A673 (cell line): ENCODE data around the gene PRKAR2B. TPM values are rescaled to one million over a fixed set of nuclear protein-coding genes. Genes with fewer than 3 reads are reported as not detected.

ENCODE experiments used
- BruUV-seq: library from RNA; stranded (reverse); fragments of 400-500 nt; replicated peaks from 2 replicates; lab custom pipeline; 2021; lab: Mats Ljungman, UMichigan
- CTCF ChIA-PET: fragments of 300-600 bp; sonication (Branson Sonifier 250); formaldehyde crosslinking; loops from one replicate; lab custom pipeline; 2022; ENCODE audit warnings: antibody characterized with exemption; lab: Charles Lee
- POLR2A ChIA-PET: fragments of 300-600 bp; sonication (Branson Sonifier 250); formaldehyde crosslinking; loops from one replicate; lab custom pipeline; 2022; ENCODE audit warnings: antibody characterized with exemption; ENCODE audit not compliant: low non-redundant PET; lab: Charles Lee
- DNase-seq: peaks from one replicate; pipeline ENCODE4 v3.0.0-alpha.2; 2015; ENCODE audit warnings: low spot score
- H3K27ac ChIP-seq: fragments of 200-600 bp; sonication (generic); 2 replicates; pipeline ENCODE4 v1.5.1; 2016; ENCODE audit warnings: mixed run types, low read depth, mild to moderate bottlenecking, mixed read lengths, antibody characterized with exemption, low read length; ENCODE audit not compliant: poor library complexity, severe bottlenecking
- H3K27me3 ChIP-seq: fragments of 200-600 bp; sonication (generic); replicated peaks from 2 replicates; pipeline ENCODE4 v1.6.1; 2017; ENCODE audit warnings: mixed run types, low read depth, mild to moderate bottlenecking, mixed read lengths, antibody characterized with exemption, low read length; ENCODE audit not compliant: insufficient read depth, poor library complexity
- H3K36me3 ChIP-seq: fragments of 200-600 bp; sonication (generic); 2 replicates; pipeline ENCODE4 v1.6.1; 2016; ENCODE audit warnings: mixed run types, mild to moderate bottlenecking, mixed read lengths, antibody characterized with exemption, low read length; ENCODE audit not compliant: insufficient read depth, poor library complexity, severe bottlenecking
- H3K4me1 ChIP-seq: fragments of 200-600 bp; sonication (generic); 2 replicates; pipeline ENCODE4 v1.6.1; 2017; ENCODE audit warnings: mixed run types, mild to moderate bottlenecking, mixed read lengths, antibody characterized with exemption, low read length; ENCODE audit not compliant: insufficient read depth, poor library complexity, severe bottlenecking
- H3K4me3 ChIP-seq: fragments of 200-600 bp; sonication (generic); 2 replicates; pipeline ENCODE4 v1.5.1; 2016; ENCODE audit warnings: low read depth, mixed run types, mild to moderate bottlenecking, mixed read lengths, low read length; ENCODE audit not compliant: poor library complexity, severe bottlenecking
- H3K9me3 ChIP-seq: fragments of 200-600 bp; sonication (generic); 2 replicates; pipeline ENCODE4 v1.6.1; 2016; ENCODE audit warnings: mixed run types, low read depth, mild to moderate bottlenecking, mixed read lengths, antibody characterized with exemption, low read length; ENCODE audit not compliant: poor library complexity, severe bottlenecking
- EZH2 ChIP-seq: fragments of 200-600 bp; sonication (generic); IDR thresholded peaks from 2 replicates; pipeline ENCODE4 v1.6.1; 2017; ENCODE audit warnings: borderline replicate concordance, low read depth, mild to moderate bottlenecking, mixed read lengths, antibody characterized with exemption, low read length; ENCODE audit not compliant: poor library complexity, severe bottlenecking
- intact Hi-C: fragments of 100-400 bp; cut with micrococcal nuclease; formaldehyde crosslinking; loops from one replicate; pipeline ENCODE4 v1.10.0; 2022; ENCODE audit not compliant: unreplicated experiment
- total RNA-seq: library from RNA; stranded (reverse); gene quantifications from 2 replicates; pipeline ENCODE4 v1.2.3, GENCODE V29; 2021
- TF ChIP-seq, protein P1 (sequence below): fragments of 300-800, 200-600 bp; sonication (generic); conservative IDR thresholded peaks from 2 replicates; pipeline ENCODE4 v1.5.1; 2017; ENCODE audit warnings: low read depth, mild to moderate bottlenecking, antibody characterized with exemption, low read length, moderate library complexity, mixed read lengths

The PRKAR2B gene
- total RNA-seq, 1 experiment from 2014 or later = 4.8 TPM

DNA sequence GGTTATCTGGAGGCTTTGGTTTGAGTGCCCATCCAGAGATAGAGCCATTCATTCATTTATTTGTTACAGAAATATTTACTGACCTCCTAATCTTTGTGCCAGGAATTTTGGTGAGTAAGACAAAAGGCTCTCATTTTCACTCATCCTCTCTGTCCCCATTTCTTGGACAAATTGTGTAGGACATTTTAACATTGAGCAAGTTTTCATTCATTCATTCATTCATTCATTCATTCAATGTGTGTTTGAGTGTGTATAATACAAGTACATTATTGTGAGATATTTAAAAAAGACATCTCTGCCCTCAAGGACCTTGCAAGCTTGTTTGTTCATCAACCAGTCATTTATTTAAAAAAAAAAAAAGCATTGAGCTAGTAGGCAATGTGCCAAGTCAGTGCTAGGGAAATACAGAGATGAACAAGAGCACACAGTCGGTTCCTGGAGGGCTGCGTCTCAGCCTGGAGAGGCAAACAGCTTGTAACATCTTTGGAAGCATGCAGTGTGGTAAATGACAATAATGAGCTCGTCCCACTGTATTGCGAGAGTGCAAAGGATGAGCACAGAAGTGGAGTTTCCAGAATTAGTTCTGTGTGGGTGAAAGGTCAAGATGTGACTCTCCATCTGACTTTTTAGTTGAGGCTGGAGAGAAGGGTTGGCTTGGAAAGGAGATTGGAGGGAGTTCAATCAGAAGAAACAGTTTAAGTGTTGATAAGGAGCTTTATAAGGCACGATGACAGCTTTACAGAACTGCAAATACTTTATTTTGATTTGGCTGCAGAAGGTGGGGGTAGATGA, 73.8 kb downstream of the PRKAR2B start:
- no peaks in the 10 kb centered on the region for H3K9me3 ChIP-seq
- no peak for TF ChIP-seq EZH2
- TF ChIP-seq, protein P1, sequence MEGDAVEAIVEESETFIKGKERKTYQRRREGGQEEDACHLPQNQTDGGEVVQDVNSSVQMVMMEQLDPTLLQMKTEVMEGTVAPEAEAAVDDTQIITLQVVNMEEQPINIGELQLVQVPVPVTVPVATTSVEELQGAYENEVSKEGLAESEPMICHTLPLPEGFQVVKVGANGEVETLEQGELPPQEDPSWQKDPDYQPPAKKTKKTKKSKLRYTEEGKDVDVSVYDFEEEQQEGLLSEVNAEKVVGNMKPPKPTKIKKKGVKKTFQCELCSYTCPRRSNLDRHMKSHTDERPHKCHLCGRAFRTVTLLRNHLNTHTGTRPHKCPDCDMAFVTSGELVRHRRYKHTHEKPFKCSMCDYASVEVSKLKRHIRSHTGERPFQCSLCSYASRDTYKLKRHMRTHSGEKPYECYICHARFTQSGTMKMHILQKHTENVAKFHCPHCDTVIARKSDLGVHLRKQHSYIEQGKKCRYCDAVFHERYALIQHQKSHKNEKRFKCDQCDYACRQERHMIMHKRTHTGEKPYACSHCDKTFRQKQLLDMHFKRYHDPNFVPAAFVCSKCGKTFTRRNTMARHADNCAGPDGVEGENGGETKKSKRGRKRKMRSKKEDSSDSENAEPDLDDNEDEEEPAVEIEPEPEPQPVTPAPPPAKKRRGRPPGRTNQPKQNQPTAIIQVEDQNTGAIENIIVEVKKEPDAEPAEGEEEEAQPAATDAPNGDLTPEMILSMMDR = no peak
- H3K27me3 ChIP-seq = no peaks in the 10 kb centered on the region
- no peaks in the 10 kb centered on the region for H3K36me3 ChIP-seq
- no peaks in the 10 kb centered on the region for H3K4me1 ChIP-seq
- ChIA-PET CTCF (no interaction called here), POLR2A (interaction anchor here (0.6 kb wide), 1 partner anchor 256 kb away, joined by 5 read pairs; no protein-coding TSS in a partner anchor)
- intact Hi-C loops = no loop called here
- H3K27ac ChIP-seq = no peak overlapping the region
- BruUV-seq = no TSS peak
- H3K4me3 ChIP-seq = no peak overlapping the region
- no peak for DNase-seq

DNA sequence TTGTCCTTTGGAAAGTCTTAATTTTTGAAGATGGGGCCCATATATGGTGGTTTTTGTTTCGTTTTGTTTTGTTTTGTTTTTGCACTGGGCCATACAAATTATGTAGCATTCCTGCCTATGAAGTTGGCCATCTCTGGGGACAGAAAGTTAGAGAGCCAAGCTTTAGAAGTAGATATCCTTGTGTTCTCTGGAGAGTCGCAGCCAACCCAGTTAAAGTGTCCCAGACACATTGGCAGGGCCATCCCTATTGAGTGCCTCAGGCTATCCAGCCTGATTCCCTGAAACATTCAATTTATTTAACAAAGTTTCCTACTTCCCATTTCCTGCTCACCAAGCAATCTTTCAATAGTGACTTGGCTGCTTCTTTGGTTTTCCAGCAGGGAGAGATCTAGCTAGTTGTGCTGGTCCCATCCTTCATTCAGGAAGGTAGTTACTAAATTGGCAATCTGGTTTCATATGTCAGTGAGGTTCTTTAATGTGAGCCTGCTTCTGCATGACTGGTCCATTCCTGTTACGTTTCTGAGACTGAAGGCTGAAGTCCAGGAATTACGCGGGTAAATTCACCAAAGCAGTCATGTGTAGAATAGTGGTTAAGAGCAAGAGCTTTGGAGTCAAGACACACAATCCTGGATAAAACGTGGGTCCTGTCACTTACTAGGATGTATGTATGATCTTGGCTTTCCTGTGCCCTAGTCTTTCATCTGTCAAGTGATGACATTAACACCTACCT, 75.0 kb downstream of the PRKAR2B start:
- H3K4me1 ChIP-seq = no peaks in the 10 kb centered on the region
- no peaks in the 10 kb centered on the region for H3K27me3 ChIP-seq
- H3K4me3 ChIP-seq = no peak overlapping the region
- no TSS peak for BruUV-seq
- ChIA-PET POLR2A (no interaction called here), CTCF (no interaction called here)
- TF ChIP-seq EZH2 = no peak
- TF ChIP-seq, protein P1 = no peak
- DNase-seq = no peak
- H3K9me3 ChIP-seq = no peaks in the 10 kb centered on the region
- no peak overlapping the region for H3K27ac ChIP-seq
- no peaks in the 10 kb centered on the region for H3K36me3 ChIP-seq
- intact Hi-C loops = no loop called here

DNA sequence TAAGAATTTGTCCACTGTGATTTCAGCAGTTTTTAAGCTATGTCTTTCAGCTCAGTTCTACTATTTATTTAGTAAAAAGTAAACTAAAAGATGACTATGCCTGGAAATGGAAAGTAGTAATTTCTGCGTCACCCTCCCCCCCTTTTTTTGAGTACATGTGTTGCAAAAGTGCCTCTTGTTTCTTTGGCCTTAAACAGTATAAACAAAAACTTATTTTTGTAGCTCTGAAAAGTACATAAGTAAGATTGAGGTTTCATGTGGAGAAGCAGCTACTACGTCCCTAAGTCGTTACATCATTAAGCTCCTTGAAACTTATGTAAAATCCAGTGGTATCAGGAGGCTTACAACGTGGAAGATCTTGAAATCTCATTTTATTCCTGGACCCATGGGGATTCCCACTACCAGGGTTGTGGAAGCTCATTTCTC, 78.0 kb downstream of the PRKAR2B start:
- no peaks in the 10 kb centered on the region for H3K4me1 ChIP-seq
- no TSS peak for BruUV-seq
- no peak overlapping the region for H3K4me3 ChIP-seq
- TF ChIP-seq, protein P1 = no peak
- TF ChIP-seq EZH2 = no peak
- H3K36me3 ChIP-seq = no peaks in the 10 kb centered on the region
- intact Hi-C loops = no loop called here
- ChIA-PET POLR2A (no interaction called here), CTCF (no interaction called here)
- DNase-seq = no peak
- H3K9me3 ChIP-seq = no peaks in the 10 kb centered on the region
- no peak overlapping the region for H3K27ac ChIP-seq
- H3K27me3 ChIP-seq = no peaks in the 10 kb centered on the region
